Activated naive CD8-positive, alpha-beta T cell treated with anti-CD3 and anti-CD28 coated beads, Interleukin-2, amount 10 ng/mL, durations not matched to agents 7 days and 5 days (primary cell): Measurements from ENCODE around the gene ANKS1A. TPM values are rescaled to one million over a fixed set of nuclear protein-coding genes. Genes with fewer than 3 reads are reported as not detected.
"Not testable (repeated sequence)": the region's sequence is repeated elsewhere in the genome, so short reads cannot be mapped to it uniquely, and the experiment has no call there.

Experiments used
- ATAC-seq: fragments of 150-1000 bp; cut with Tn5 transposase; one replicate; pipeline ENCODE4 v1.10.0; 2021; ENCODE audit warnings: low read depth, moderate library complexity
- POLR2A ChIA-PET: fragments of 350-600 bp; sonication (Branson Sonifier 250); formaldehyde crosslinking; loops from one replicate; lab custom pipeline; 2021; ENCODE audit warnings: antibody characterized with exemption; lab: Charles Lee
- DNase-seq: peaks from one replicate; pipeline ENCODE4 v3.0.0; 2021
- H3K27ac Mint-ChIP-seq: one replicate; pipeline ENCODE4 v1.8.0; 2022; ENCODE audit warnings: mild to moderate bottlenecking, mixed read lengths
- H3K27me3 Mint-ChIP-seq: one replicate; pipeline ENCODE4 v1.8.0; 2022; ENCODE audit warnings: mild to moderate bottlenecking, moderate library complexity, mixed read lengths
- H3K36me3 Mint-ChIP-seq: one replicate; pipeline ENCODE4 v1.8.0; 2021; ENCODE audit warnings: mild to moderate bottlenecking, mixed read lengths
- H3K4me1 Mint-ChIP-seq: one replicate; pipeline ENCODE4 v1.8.0; 2021; ENCODE audit warnings: mixed read lengths
- H3K4me3 Mint-ChIP-seq: one replicate; pipeline ENCODE4 v1.8.0; 2022; ENCODE audit warnings: mild to moderate bottlenecking, moderate library complexity, mixed read lengths
- H3K9me3 Mint-ChIP-seq: one replicate; pipeline ENCODE4 v1.8.0; 2021; ENCODE audit warnings: mixed read lengths
- total RNA-seq, 2 experiments: library from RNA; stranded (reverse); gene quantifications; one replicate each; pipeline ENCODE4 v1.2.3, GENCODE V29; 2021

The ANKS1A gene
- total RNA-seq, 2 experiments from 2014 or later: 8.1 to 9.3 TPM

DNA sequence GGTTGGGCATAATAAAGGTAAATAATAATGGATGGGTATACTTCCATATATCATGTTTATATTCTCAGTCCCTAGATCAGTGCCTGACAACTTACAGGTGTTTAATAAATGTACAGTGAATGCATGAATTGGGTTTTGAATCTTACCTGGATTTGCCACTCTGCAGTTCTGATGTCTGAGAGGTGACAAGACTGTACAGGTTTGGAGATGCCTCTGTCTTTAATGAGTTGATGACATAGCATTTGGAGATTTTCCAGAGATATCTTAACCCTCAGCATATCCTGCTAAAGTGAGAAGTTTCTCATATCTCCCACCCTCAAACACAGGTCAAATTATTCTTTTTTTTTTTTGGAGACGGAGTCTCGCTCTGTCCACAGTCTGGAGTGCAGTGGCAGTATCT is 2.2 kb downstream of the ANKS1A start:
- H3K9me3 Mint-ChIP-seq: no peaks in the 10 kb centered on the region
- H3K27me3 Mint-ChIP-seq: peaks cover 7% of the 10 kb centered on the region
- peaks cover 24% of the 10 kb centered on the region for H3K4me1 Mint-ChIP-seq
- DNase-seq (no peak), ATAC-seq (no peak)
- peaks cover 3% of the 10 kb centered on the region for H3K36me3 Mint-ChIP-seq
- H3K27ac Mint-ChIP-seq: no peak overlapping the region
- POLR2A ChIA-PET: no interaction called here
- H3K4me3 Mint-ChIP-seq: no peak overlapping the region

DNA sequence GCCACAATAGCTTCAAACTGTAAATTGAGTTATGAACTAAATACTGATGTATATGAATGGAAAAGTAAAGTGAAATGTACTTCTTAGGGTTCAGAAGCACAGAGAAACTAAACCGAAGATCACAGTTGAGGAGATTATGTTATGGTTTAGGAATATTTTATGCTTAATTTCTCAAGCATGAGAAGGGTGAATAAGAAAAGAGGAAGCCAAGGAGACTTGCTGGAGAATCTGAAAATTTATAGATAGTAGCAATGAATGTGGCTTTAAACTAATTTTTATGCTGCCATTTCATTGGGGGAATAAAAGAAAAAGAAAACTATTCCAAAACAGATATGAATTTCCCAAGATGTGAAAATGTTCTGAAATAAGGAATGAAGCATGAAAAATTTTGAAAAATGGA is 5.6 kb downstream of the ANKS1A start:
- POLR2A ChIA-PET: no interaction called here
- Mint-ChIP-seq H3K27ac (no peak overlapping the region), H3K27me3 (peaks cover 7% of the 10 kb centered on the region), H3K9me3 (no peaks in the 10 kb centered on the region), H3K4me3 (no peak overlapping the region), H3K4me1 (peaks cover 20% of the 10 kb centered on the region), H3K36me3 (no peaks in the 10 kb centered on the region)
- ATAC-seq (no peak), DNase-seq (no peak)

DNA sequence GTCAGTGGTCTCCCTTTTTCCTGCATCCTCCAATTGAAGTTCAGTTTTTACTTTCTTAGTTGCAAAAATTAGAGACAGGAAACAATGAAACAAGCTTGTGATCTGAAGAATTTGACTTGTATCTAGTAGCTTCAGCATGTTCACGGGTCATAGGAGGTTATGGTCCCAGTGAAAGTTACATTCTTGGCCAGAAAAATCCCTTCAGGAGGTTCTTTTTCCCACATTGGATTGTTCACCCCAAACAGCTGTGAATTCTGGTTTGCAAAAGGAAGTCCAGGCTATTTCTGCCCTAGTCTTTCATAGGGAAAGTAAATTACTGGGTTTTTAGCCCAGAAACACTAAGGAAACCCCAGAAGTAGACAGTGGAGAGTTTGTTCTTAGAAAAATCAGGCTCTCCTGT is 8.1 kb downstream of the ANKS1A start:
- Mint-ChIP-seq H3K27me3 (no peaks in the 10 kb centered on the region), H3K27ac (no peak overlapping the region), H3K4me3 (no peak overlapping the region), H3K4me1 (peaks cover 9% of the 10 kb centered on the region), H3K9me3 (no peaks in the 10 kb centered on the region), H3K36me3 (no peaks in the 10 kb centered on the region)
- POLR2A ChIA-PET: interaction anchor here (0.6 kb wide), 1 partner anchor 129 kb away, joined by 3 read pairs; no protein-coding TSS in a partner anchor
- DNase-seq (no peak), ATAC-seq (no peak)

DNA sequence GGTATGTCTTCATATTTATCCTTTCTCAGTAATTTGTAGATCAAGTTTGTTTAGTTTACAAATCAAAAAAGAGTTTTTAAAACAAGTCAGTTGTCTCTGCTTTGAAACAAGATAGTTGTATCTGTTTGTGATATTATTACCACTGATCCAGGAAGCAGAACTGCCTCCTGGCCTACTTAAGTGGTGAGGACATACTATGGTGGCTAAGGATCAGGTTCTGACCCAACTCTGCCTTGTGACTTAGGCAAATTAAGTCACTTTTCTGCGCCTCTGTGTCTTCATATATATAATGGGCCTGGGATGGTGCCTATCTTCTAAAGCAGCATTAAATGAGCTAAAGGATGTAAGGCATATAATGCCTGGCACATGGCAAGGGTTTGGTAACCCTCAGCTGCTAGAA is 8.7 kb downstream of the ANKS1A start:
- Mint-ChIP-seq H3K9me3 (no peaks in the 10 kb centered on the region), H3K27me3 (no peaks in the 10 kb centered on the region), H3K4me1 (peaks cover 9% of the 10 kb centered on the region), H3K36me3 (no peaks in the 10 kb centered on the region), H3K27ac (no peak overlapping the region), H3K4me3 (no peak overlapping the region)
- ATAC-seq (no peak), DNase-seq (no peak)
- POLR2A ChIA-PET: no interaction called here

DNA sequence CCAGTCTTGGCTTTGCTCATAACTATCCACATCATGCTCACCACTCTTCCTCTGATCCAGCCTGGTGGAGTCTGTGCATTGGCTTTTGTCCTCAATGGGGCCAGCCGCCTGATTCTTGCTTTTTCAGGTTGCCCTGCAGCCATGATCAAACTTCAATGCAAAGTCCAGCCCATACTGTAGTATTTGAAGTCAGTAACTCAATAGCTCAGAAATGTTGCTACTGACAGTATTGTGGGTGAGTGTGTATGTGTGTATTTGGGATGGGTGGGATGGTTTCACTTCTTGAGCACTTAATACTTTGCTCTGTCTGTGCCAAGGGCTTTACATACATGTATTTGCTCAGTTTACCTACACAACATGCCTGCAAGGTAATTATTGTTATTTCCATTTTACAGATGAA is 10.7 kb downstream of the ANKS1A start:
- not testable (repeated sequence) for H3K27me3 Mint-ChIP-seq, H3K9me3 Mint-ChIP-seq, H3K27ac Mint-ChIP-seq, H3K4me1 Mint-ChIP-seq, DNase-seq, H3K36me3 Mint-ChIP-seq, ATAC-seq, H3K4me3 Mint-ChIP-seq
- POLR2A ChIA-PET: interaction anchor here (0.6 to 0.9 kb wide), 2 partner anchors 15 to 437 kb away, joined by 3 read pairs; no protein-coding TSS in a partner anchor

DNA sequence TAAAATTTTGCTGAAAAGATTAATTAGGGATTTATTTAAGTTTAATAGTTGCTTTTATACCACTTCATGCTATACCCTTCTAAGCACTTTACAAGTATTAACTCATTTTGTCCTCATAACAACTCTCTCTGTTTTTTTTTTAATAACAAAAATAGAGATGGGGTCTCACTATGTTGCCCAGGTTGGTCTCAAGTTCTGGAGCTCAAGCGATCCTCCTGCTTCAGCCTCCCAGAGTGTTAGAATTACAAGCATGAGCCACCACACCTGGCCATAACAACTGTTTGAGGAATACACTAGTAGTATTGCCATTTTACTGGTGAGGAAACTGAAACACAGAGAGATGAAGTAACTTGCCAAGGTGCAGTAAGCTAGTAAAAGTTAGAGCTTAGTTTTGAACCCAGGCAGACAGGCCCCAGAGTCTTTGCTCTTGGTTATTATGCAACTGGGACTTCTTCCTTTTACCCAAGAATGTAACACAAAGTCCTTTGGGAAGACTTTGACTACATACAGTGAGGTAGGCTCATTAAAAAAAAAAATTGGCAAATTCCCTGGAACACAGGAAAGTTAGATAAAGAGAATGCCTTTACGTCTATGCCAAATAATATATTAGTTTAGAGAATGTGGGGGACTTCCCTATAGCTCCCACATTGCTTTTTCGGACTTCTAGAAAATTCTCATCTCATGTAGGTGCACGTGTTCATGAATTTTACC is 11.4 kb downstream of the ANKS1A start:
- peaks cover 3% of the 10 kb centered on the region for H3K27me3 Mint-ChIP-seq
- DNase-seq: no peak
- no peak overlapping the region for H3K27ac Mint-ChIP-seq
- ATAC-seq: no peak
- no peaks in the 10 kb centered on the region for H3K9me3 Mint-ChIP-seq
- peaks cover 15% of the 10 kb centered on the region for H3K4me1 Mint-ChIP-seq
- no peak overlapping the region for H3K4me3 Mint-ChIP-seq
- peaks cover 4% of the 10 kb centered on the region for H3K36me3 Mint-ChIP-seq
- POLR2A ChIA-PET: interaction anchor here (1.0 kb wide), 1 partner anchor 9 kb away, joined by 3 read pairs; no protein-coding TSS in a partner anchor

DNA sequence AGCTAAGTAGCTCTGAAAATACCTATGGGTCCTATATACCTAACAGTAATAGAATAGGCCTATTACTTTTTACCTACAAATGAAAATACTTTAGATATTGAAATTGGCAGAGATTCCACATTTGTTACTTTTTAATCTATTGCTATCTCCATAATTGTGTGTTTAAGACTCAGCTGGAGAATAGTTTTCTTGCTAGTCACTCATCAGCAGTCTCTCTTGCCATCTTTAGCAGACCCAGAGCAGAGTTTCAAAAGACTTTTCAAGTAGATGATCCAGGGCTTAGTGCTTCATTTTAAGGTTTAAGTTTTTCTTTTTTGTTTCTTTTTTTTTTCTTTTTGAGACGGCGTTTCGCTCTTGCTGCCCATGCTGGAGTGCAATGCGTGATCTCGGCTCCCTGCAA is 12.9 kb downstream of the ANKS1A start:
- peaks cover 20% of the 10 kb centered on the region for H3K4me1 Mint-ChIP-seq
- H3K4me3 Mint-ChIP-seq: no peak overlapping the region
- no peak for ATAC-seq

DNA sequence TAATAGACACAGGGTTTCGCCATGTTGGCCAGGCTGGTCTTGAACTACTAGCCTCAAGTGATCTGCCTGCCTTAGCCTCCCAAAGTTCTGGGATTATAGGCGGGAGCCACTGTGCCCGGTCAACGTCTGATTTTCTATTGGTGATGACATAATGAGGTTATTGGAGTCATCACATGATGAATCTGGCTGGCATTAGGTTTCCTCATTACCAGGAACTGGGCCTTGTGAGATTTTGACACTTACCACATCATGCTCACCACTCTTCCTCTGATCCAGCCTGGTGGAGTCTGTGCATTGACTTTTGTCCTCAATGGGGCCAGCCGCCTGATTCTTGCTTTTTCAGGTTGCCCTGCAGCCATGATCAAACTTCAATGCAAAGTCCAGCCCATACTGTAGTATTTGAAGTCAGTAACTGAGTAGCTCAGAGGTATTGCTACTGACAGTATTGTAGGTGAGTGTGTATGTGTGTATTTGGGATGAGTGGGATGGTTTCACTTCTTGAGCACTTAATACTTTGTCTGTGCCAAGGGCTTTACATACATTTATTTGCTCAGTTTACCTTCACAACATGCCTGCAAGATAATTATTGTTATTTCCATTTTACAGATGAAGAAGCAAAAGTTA is 16.0 kb downstream of the ANKS1A start:
- Mint-ChIP-seq H3K4me3 (peak overlapping the region; percentile 23), H3K9me3 (no peaks in the 10 kb centered on the region), H3K36me3 (peaks cover 11% of the 10 kb centered on the region), H3K27me3 (peaks cover 37% of the 10 kb centered on the region), H3K4me1 (peaks cover 21% of the 10 kb centered on the region), H3K27ac (peak overlapping the region; percentile 10)
- DNase-seq: no peak
- ATAC-seq: peak; percentile 75
- POLR2A ChIA-PET: interaction anchor here (1.2 kb wide), 1 partner anchor 17 kb away, joined by 3 read pairs; the partner anchor contains the start of gene TAF11

More for the DNA sequence above, 12.9 kb downstream of the ANKS1A start:
- peaks cover 12% of the 10 kb centered on the region for H3K27me3 Mint-ChIP-seq
- no peak overlapping the region for H3K27ac Mint-ChIP-seq
- POLR2A ChIA-PET: no interaction called here
- DNase-seq: no peak
- H3K9me3 Mint-ChIP-seq: no peaks in the 10 kb centered on the region
- peaks cover 9% of the 10 kb centered on the region for H3K36me3 Mint-ChIP-seq

DNA sequence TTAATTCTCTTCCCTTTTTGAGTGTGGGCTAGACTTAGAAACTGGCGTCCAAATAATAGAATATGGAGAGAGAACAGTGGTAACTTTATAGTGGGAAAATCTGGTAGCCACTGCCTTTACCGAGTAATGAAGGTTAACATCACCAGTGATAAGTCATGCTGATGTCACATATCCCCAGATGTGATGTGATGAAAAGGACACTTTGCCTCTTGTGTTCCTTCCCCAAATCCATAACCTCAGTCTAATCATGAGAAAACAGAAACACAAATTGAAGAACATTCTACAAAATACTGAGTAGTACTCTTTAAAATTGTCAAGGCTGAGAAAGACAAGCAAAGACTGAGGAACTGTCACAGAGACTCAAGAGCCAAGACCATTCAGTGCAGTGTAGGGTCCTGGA is 17.8 kb downstream of the ANKS1A start:
- Mint-ChIP-seq H3K27ac (no peak overlapping the region), H3K9me3 (no peaks in the 10 kb centered on the region), H3K27me3 (peaks cover 51% of the 10 kb centered on the region), H3K4me3 (no peak overlapping the region), H3K36me3 (peaks cover 11% of the 10 kb centered on the region), H3K4me1 (peaks cover 26% of the 10 kb centered on the region)
- POLR2A ChIA-PET: no interaction called here
- DNase-seq (no peak), ATAC-seq (no peak)

DNA sequence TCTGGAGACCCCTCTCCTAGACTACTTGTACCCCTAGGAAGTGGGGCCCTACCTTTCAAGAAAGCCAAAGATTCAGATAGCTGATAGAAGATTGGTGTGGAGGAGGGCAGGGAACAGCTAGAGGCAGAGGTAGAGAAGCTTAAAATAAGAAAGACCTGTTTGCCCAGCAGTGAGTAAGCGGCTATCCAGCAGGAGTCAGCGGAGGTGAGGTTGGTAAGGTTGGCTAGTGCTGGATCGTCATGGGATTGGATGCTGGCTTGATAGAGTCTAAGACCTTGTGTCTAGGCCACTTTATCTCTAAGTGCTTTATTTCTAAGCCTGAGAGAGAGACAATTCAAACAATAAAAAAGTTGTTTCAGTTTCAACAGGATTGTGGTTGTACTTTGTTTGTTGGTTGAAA is 19.1 kb downstream of the ANKS1A start:
- POLR2A ChIA-PET: no interaction called here
- Mint-ChIP-seq H3K27ac (no peak overlapping the region), H3K27me3 (peaks cover 54% of the 10 kb centered on the region), H3K9me3 (no peaks in the 10 kb centered on the region), H3K4me3 (no peak overlapping the region), H3K36me3 (peaks cover 11% of the 10 kb centered on the region), H3K4me1 (peaks cover 37% of the 10 kb centered on the region)
- DNase-seq (no peak), ATAC-seq (no peak)

DNA sequence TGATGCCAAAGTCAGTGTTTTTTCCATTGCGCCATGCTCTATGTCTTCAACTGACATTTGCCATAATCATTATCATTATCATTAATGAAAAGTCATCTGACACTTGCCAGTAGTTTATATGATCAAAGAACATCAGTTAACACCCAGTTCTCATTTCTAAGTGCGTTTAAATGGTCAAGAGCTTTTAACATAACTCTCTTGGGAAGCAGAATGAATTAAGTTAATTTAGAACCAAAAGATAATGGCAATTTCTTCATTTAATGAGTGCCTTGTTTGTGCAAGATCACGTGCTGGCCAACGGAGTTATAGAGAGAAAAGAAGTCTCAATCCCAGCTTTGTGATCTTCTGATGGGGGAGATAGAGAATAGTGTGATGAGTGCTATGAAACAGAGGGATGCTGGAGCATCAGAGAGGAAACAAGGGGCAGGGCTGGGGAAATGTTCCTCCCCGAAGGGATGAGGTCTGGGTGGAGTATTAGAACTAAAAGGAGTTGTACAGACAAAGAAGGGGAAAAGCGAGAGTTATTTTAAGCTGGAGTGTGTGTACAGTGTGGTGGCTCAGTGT is 20.3 kb downstream of the ANKS1A start:
- H3K36me3 Mint-ChIP-seq: peaks cover 10% of the 10 kb centered on the region
- H3K27ac Mint-ChIP-seq: no peak overlapping the region
- H3K9me3 Mint-ChIP-seq: no peaks in the 10 kb centered on the region
- no peak overlapping the region for H3K4me3 Mint-ChIP-seq
- POLR2A ChIA-PET: interaction anchor here (1.2 kb wide), 1 partner anchor 9 kb away, joined by 3 read pairs; no protein-coding TSS in a partner anchor
- H3K27me3 Mint-ChIP-seq: peaks cover 58% of the 10 kb centered on the region
- DNase-seq (no peak), ATAC-seq (no peak)
- peaks cover 40% of the 10 kb centered on the region for H3K4me1 Mint-ChIP-seq

DNA sequence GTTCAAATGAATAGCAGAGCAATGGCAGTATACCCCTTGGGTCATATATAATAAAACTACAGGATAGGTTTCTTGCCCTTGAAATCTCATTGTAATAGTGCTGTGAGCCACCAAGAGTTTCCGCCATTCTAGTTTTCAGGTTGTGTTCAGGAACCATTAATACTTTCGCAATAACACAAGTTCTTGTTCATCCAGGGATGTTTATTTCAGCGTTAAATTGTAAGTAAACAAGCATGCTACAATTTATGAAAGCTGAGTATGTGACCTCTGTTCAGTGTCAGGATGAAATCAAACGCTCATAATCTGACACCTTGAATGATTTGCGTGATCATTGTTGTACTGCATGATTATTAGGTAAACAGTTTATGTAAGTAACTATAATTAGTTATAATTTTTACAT is 22.8 kb downstream of the ANKS1A start:
- Mint-ChIP-seq H3K27ac (no peak overlapping the region), H3K9me3 (no peaks in the 10 kb centered on the region), H3K4me3 (no peak overlapping the region), H3K4me1 (peaks cover 24% of the 10 kb centered on the region), H3K27me3 (peaks cover 55% of the 10 kb centered on the region), H3K36me3 (peaks cover 1% of the 10 kb centered on the region)
- ATAC-seq: no peak
- POLR2A ChIA-PET: no interaction called here
- DNase-seq: no peak

DNA sequence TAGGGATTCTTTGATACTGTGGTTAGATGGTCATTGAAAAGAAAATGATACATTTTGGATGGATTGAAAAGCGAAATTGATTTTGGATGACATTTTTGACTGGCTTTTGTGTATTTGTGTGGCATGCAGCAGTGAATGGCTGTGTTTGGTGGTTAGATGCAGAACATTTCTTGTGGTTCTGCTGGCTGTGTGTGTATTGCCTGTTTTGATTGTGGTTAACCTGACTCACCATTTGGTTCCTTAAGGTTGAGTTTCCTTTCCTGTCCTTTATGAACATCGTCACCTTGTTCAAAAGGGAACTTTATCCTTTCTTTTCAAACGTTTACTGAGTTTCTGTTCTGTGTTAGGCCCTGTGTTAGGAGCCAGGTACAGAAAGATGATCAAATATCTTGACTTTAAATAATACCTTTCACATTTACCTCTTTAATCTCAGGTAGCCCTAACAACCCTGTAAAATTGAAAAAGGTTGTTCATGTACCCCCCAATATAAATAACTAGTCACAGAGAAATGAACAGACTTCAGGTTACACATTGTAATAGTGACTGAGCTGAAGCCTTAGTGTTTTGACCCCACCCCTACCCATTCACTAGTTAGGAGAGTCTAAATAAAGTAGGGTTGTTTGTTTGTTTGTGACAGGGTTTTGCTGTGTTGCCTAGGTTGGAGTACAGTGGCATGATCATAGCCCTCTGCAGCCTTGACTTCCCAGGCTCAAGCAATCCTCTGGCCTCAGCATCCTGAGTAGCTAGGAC is 23.8 kb downstream of the ANKS1A start:
- peak overlapping the region; percentile 69 for H3K4me3 Mint-ChIP-seq
- peaks cover 29% of the 10 kb centered on the region for H3K4me1 Mint-ChIP-seq
- POLR2A ChIA-PET: interaction anchor here (0.8 to 1.0 kb wide), 2 partner anchors 24 to 231 kb away, joined by 3 to 6 read pairs; partner anchors contain the start of genes ANKS1A and TAF11
- peak overlapping the region; percentile 52 for H3K27ac Mint-ChIP-seq
- peaks cover 49% of the 10 kb centered on the region for H3K27me3 Mint-ChIP-seq
- no peaks in the 10 kb centered on the region for H3K9me3 Mint-ChIP-seq
- DNase-seq (no peak), ATAC-seq (peak; percentile 79)
- peaks cover 2% of the 10 kb centered on the region for H3K36me3 Mint-ChIP-seq
